HG02763 (cell line): Measurements from ENCODE around the gene TMEM266.

Experiments used
- ATAC-seq: cut with Tn5 transposase; IDR thresholded peaks from one replicate; pipeline ENCODE4 v1.9.1; 2021; ENCODE audit warnings: mild to moderate bottlenecking, moderate library complexity; ENCODE audit not compliant: unreplicated experiment

Gene TMEM266

GRCh38 chr15:76065245-76065644 lies 5.5 kb downstream of the TMEM266 start:
- ATAC-seq, result no peak

- ATAC-seq, result no peak
Measured at GRCh38 chr15:76065793-76066192, 6.0 kb downstream of the TMEM266 start.

DNA sequence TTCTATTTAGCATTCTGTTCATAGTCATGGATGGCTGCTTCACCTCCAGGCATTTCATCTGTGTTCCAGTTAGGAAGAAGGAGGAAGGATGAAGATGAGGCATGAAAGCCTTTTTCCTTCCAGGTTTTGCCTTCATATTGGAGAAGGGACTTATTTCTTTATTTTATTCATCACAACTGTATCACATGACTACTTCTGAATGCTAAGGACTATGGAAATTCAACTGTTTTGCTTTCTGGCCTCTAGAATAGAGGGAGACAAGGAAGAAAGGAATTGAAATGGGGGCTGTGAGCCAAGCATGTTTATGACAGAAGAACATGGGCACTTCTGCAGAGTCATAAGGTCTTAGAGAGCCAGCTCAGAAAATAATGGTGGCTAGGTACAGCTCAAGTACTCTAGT lies 10.4 kb downstream of the TMEM266 start:
- ATAC-seq, result no peak

DNA sequence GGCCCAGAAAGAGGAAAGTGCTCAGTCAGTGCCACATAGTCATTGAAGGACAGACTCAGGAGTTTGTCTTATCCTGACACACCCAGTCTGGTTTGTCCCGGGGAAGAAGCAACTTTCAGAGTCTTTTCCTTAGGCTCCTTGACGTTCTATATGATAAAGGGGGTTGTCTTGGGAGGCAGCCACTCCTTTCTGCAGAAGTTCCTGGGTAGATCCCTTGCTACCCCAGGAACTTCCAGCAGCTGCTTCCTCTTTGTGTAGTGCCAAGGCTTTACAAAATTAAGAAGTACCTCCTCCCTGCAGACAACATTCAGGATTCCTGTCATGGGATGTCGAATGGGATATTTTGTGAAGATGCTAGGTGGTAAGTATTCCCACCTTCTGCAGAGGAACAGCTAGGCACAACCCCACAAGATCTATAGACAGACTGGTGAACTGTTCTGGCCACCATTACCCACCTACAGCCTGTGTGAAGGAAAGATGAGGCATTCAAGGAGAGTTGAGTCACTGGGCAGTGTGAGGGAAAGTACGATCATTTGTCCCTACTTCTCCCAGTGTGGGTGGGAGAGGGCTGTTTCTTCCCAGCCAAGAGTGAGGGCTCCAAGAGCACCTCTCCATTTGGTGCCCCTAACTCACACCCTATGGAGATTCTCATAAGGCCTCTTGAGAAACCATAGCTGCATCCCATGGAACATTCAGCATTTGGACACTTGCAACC lies 11.3 kb downstream of the TMEM266 start:
- ATAC-seq, result no peak

DNA sequence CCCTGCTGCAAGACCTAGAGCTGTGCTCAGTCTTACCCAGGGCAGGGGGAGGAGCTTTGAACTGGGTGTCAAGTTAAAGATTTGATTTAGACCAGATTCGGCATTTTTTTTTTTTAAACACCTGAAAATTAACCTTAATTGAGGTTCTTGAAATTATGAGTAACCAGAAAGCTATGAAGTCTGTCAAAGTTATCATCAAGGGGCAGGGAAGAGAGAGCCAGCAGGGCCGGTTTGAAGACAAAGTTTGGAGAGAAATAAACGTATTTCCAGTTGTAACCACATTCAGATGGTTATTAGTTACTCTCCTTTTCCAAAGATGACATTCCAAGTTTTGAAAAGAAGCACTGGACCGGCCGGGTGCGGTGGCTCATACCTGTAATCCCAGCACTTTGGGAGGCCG lies 12.0 kb downstream of the TMEM266 start:
- no peak for ATAC-seq

GRCh38 chr15:76073554-76073953 lies 13.8 kb downstream of the TMEM266 start:
- no peak for ATAC-seq

GRCh38 chr15:76075046-76075445 lies 15.3 kb downstream of the TMEM266 start:
- no peak for ATAC-seq

GRCh38 chr15:76078285-76078877 lies 18.6 kb downstream of the TMEM266 start:
- ATAC-seq, result no peak

DNA sequence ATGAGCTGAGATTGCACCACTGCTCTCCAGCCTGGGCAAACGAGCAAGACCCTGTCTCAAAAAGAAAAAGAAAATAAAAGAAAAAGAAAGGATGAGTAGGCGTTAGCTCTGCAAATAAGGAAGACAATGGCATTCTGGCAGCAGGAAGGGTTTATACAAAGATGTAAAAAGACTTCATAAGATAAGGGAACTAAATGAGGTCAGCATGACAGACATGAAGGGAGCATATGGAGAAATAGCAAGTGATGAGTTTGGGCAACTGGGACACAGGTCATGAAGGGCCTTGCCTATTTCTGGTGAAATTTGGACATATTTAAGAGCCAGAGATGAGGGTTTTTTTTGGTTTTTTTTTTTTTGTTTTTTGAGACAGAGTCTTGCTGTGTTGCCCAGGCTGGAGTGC lies 24.5 kb downstream of the TMEM266 start:
- ATAC-seq, result no peak

DNA sequence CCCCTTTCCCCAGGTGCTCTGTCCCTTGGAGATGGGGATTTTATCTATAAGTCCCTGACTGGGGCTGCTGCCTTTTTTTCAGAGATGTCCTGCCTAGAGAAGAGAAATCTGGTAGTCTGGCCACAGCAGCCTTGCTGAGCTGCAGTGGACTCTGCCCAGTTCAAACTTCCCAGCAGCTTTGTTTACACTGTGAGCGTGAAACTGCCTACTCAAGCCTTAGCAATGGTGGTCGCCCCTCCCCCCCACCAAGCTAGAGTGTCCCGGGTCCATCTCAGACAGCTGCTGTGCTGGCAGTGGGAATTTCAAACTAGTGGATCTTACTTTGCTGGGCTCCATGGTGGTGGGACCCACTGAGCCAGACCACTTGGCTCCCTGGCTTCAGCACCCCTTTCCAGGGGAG lies 38.9 kb downstream of the TMEM266 start:
- ATAC-seq, result no peak

- ATAC-seq, result no peak
Measured at GRCh38 chr15:76099388-76099787, 39.6 kb downstream of the TMEM266 start.

DNA sequence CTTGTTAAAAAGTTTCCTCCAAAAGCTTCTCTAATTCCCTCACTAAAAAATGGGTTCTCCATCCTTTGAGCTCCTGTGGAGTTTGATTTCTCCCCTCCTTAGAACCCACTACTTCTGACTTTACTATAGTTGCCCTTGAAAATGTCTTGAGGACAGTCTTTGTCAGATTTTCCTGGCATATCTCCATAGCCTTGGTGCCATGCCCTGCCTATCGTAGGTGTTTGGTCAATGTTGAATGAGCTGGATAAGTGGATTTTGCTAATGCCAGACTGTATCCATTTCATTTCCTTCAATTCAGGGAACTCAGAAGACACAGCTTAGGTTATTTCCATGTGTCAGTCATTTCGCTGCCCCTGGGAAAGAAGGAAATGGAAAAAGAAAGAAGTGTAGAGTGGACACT lies 40.6 kb downstream of the TMEM266 start:
- no peak for ATAC-seq

- no peak for ATAC-seq
Measured at GRCh38 chr15:76101655-76102054, 41.9 kb downstream of the TMEM266 start.

DNA sequence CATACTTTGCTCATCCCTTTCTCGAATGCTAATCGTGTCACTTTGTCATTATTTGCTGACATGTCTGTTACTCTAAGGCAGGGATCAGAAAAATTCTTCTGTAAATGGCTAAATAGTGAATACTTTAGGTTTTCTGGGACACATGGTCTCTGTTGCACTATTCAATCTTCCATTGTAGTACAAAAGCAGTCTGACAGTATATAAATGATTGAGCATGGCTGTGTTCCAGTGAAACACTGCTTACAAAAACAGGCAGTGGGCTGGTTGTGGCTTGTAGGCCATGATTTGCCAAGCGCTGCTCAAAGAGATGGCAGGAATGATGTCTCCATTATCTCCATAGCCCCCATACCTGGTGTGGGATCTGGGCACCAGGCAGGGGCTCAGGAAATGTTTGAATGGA lies 45.6 kb downstream of the TMEM266 start:
- no peak for ATAC-seq

- no peak for ATAC-seq
Measured at GRCh38 chr15:76105911-76106310, 46.1 kb downstream of the TMEM266 start.

DNA sequence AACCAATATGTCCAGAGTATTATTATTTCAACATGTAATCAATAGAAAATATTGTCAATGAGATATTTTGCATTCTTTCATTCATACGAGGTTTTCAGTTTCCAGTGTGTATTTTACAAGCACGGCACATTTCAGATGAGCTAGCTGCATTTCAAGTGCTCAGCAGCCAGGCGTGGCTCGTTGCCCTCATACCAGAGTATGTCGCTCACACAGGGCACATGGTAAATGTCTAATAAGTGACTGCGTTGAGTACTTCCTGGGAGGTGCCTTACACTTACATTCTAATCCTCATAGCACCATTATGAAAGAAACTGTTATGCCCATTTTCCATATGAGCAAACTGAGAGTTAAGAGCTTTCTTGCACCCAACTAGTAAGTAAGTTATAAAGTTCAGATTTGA lies 47.4 kb downstream of the TMEM266 start:
- ATAC-seq, result no peak

- no peak for ATAC-seq
Measured at GRCh38 chr15:76108021-76108723, 48.4 kb downstream of the TMEM266 start.

DNA sequence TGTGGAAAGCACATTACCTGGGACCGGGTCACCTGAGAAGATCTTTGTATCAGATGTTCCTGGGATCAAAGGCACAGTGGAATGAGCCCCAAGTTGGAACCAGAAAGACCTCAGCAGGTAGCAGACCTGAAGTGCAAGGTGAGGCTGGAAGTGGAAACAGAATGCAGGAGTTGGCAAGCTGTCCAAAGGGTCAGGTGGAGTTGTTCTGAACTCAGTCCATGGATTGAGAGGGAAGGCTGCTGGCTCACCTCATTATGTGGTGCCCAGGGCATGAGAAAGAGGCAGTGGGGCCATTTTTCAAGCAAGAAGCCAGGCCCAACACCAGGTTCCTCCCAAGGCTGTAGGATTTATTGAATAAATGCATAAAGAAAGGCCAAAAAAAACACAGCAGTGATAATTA lies 49.3 kb downstream of the TMEM266 start:
- ATAC-seq, result no peak

DNA sequence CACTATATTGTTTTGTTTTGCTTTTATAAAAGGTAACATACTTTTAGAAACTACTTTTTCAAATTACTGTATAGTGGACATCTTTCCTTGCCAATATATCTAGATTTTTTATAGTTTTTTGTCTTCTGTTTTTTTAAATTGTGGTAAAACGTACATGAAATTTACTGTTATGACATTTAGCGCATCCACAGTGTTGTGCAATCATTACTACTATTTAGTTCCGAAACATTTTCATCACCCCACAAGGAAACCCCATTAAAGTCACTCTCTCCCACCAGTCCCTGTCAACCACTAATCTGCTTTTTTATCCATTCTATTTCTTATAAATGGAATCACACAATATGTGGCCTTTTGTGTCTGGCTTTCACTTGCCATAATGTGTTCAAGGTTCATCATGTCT lies 54.8 kb downstream of the TMEM266 start:
- no peak for ATAC-seq

- no peak for ATAC-seq
Measured at GRCh38 chr15:76116138-76116885, 56.5 kb downstream of the TMEM266 start.

DNA sequence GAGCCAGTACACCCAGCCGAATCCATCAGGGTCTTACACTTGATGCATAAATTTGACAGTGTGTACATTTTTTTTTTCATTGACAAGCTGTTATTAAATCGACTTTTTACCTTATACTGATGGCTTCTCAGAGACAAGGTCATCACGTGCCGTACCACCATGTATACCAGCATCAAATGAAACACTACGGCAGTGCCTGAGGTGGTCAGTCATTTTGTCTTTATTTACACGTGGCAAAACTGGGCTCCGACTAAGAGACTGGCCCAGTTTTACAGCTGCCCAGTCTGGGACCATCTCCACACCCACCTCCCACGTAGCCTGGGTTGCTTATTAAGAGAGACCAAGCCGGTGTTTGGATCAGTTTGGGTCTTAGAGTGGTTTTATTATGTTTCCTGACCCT lies 57.4 kb downstream of the TMEM266 start:
- no peak for ATAC-seq

DNA sequence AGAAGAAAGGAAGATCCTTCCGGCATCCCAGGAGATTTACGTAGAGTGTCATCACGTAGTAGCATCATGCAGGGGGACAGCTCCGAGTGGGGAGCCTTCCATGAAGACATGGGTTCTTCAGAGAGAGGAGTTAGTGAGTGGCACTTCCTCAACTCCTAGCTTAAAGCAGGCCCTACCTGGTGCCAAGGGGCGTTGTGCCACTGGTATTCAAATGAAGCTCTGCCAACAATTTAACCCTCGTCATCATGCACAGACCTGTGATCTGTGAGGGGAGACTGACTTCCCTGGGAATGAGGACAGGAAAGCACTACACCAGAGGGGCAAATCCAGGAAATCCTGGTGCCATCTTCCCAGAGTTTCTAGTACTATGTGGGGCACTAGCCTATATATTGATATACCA lies 59.0 kb downstream of the TMEM266 start:
- no peak for ATAC-seq
